GM21526 (cell line): Measurements from ENCODE around the gene LY6G5C.
"Not testable (repeated sequence)": the region's sequence is repeated elsewhere in the genome, so short reads cannot be mapped to it uniquely, and the experiment has no call there.

Experiments
- ATAC-seq: cut with Tn5 transposase; IDR thresholded peaks from one replicate; pipeline ENCODE4 v1.9.1; 2021; ENCODE audit warnings: moderate library complexity; ENCODE audit not compliant: unreplicated experiment, low FRiP score

LY6G5C gene

DNA sequence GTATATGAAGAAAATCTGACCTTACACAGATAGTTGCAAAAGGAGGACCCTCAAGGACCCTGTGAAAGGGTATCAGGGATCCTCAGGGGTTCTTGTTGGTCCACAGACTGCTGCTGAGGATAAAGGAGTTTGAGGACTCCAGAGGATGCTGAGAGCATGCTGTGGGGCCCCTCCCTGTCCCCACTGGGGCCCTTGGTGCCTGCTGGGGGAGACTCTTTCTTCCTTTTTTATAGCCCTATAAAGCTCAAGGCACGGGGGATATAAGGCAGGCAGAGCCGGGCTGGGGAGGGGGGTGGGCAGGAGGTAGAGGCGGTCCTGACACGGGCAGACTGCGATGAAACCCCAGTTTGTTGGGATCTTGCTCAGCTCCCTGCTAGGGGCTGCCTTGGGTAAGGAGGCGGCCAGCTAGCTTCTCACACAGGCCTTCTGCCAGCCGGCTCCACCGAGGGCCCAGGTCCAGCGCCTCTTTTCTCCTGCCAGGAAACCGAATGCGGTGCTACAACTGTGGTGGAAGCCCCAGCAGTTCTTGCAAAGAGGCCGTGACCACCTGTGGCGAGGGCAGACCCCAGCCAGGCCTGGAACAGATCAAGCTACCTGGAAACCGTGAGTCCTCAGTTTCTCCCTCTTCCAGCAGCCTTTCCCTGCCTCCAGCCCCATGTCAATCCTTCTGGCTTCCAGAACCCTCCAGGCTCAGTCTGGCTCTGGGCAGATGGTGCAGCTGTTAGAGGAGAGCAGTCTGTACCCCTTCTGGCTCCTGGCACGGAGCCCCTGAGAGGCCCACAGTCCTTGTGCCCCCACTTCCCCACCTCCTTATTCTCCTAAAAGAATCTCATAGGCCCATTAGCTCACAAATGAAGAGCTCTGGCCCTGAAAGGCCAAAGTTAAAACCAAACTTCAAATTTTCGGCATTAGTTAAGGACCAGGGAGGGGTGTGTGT, 34.4 kb upstream of the LY6G5C start, which contains the start of gene LY6G6D:
TSS of gene LY6G6D (plus strand) at position 327 of the 937 bp plus-strand sequence. CDS start at position 335, 8 bp downstream.
- ATAC-seq, result no peak

DNA sequence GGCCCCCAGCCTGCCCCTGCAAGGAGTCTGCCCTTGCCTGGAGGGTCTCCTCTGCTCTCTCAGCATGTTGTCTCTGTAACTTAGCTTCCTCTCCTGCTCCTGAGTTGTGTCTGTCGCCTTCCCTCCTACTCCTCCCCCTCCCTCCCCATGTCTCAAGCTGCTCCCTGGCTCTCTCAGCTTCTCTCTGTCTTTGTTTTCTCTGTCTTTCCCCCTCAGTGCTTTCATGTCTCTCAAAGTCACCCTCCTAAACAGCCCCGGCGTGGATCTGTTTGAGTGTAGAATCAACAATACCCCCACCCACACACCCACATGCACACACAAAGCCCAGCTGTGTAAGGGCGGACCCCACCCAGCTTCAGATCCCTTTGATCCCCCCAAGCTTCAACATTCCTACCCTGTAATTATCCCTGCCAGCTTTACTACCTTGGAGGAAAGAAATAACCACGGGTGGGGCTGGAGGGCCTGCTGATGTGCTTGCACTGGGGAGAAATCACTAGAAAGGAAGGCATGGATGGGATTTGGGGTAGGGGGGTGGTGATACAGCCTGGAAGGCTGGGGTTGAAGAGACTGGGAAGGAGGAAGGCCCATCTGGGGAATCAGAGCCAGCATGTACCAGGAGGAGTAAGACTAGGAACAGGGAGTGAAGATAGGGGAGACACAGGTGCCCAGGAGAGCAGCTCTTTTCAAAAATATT, 33.3 kb upstream of the LY6G5C start:
- ATAC-seq, result no peak

DNA sequence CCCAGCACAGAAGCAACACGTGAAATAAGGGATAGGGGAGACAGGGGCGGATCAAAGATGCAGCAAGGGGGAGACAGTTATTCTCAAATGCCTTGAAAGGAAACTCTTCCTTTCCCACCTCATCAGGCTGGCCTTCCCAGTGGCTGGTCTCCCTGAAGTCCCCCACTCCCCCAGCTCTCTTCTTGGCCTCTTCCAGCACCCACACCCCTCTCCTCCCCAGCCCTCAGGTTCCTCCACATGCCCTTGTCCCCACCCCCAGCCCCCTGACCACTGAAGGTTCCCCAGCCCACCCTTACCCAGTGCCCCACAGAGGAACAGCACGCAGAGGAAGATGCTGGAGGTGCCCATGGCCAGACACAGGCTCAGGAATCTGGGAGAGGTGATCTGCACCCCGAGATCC, 32.6 kb upstream of the LY6G5C start:
- ATAC-seq, result no peak

DNA sequence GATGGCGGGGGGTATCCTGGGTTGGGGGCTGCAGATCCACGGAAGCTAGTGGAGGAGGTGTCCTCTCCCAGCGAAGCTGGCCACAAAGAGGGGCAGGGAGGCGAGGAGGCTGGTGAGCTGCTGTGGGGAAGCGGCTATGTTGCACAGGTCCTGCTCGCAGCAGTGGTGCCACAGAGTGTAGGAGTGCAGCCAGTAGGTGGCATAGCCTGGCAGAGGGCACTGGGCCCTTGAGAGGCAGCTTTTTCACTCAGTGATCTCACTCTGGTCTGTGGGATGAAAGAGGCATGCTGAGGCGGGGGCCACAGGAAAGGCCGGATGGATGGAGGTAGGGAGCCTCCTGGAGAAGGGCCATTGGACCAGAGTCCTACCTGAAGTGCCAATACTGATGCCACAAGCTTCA, 31.4 kb upstream of the LY6G5C start:
- ATAC-seq, result no peak

DNA sequence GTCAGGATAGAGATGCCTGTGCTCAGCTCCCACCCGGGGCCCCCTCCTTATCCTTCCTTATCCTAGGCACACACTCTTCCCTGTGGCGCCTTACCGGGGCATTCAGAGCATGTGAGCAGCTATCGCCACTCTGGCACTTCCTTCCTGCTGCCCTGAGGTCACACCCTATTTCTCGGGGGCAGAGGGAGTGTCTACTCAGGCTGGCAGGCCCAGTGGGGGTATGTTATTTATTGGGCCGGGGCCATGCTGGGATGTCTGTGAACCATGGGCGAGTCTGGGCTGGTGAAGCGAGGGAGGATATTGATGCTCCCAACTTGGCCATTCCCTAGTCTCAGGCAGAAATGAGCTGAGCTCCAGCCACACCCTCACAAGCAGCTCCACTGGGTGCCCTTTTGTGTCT, 30.4 kb upstream of the LY6G5C start:
- no peak for ATAC-seq

DNA sequence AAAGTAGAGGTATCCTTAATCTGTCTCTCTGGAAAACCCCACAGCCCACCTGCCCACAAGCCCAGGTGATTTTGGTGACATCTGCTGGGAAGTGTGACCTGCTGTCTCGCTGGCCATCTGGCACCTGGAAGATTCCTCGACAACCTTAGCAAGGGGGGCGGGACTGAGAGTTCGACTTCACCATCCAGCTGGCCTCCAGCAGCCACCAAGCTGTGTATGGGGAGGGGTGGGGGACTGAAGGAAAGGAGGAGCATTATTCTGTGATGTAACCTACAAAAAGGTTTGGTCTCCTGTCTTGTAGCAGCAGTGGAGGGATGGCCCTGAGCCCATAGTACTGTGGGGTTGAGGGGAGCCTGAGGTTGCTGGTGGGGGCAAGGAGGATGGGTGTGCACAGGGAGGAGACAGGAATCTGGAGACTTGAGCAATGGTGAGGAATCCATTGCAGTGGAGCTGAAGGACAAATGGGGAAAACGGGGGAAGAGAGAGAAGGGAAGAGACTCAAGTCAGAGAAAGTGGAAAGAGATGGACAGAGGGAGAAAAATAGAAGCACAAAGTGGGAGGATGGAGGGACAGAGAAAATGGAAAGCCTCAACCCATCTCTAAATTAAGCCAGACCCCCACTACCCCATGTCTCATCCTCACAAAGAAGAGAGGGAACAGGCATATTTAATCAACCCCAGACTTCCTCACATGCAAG, 29.8 kb upstream of the LY6G5C start:
- ATAC-seq, result no peak

DNA sequence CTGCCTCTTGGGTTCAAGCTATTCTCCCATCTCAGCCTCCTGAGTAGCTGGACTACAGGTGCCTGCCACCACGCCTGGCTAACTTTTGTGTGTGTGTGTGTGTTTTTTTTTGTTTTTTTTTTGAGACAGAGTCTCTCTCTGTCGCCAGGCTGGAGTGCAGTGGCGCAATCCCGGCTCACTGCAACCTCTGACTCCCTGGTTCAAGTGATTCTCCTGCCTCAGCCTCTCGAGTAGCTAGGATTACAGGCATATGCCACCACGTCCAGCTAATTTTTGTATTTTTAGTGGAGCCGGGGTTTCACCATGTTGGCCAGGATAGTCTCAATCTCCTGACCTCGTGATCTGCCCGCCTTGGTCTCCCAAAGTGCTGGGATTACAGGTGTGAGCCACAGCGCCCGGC, 28.3 kb upstream of the LY6G5C start:
- not testable (repeated sequence) for ATAC-seq

DNA sequence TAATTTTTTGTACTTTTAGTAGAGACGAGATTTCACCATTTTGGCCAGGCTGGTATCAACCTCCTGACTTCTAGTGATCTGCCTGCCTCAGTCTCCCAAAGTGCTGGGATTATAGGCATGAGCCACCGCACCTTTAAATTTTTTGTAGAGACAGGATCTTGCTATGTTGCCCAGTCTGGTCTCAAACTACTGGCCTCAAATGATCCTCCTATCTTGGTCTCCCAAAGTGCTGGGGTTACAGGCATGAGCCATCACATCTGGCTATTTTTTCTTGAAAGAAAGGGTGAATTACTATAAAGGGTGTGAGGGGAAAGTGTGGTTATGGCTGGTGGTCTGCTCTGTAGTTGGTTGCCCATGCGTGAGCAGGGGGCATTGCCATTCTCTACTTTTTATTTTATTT, 27.4 kb upstream of the LY6G5C start:
- ATAC-seq, result no peak

DNA sequence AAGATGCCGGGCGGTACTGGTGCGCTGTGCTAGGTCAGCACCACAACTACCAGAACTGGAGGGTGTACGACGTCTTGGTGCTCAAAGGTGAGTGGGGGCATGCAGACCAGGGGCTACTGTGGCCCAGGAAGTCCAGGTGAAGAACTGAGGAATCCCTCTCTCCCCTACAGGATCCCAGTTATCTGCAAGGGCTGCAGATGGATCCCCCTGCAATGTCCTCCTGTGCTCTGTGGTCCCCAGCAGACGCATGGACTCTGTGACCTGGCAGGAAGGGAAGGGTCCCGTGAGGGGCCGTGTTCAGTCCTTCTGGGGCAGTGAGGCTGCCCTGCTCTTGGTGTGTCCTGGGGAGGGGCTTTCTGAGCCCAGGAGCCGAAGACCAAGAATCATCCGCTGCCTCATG, 26.8 kb upstream of the LY6G5C start:
- ATAC-seq, result no peak

DNA sequence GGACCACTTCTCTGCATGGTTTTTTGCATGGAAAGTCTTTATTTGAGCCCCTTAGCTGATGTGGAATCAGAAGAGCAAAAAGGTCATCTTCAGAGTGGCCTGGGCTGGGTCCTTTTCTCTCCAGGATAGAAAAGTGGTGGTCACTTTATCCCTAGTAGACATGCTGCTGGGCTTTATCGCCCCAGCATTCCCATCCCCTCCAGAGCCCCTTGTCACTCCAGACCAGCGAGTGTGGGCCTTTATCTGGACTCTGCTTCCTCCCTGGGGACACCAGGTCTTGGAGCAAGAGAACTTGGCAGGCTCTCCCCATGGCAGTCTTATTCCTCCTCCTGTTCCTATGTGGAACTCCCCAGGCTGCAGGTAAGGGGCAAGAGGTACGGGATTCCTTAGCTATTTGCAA, 25.7 kb upstream of the LY6G5C start, which contains the start of gene LY6G6F:
TSS of gene LY6G6F (plus strand) at position 268 of the 400 bp plus-strand sequence. CDS start at position 309, 41 bp downstream.
- no peak for ATAC-seq

DNA sequence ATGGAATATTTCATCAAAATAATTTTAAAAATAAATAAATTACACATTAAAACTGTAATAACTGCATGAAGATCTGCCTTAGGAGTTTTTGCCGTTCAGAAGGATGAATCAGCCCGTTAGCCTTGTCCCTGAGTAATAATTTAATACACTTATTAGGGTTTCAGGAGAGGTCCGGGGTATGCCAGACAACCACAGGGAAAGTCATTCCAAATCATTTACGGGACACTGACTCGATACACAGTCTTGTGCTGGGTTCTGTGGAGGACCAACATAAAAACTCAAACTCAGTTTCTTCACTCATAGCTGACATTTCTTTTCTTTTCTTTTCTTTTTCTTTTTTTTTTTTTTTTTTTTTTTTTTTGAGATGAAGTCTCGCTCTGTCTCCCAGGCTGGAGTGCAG, 25.1 kb upstream of the LY6G5C start:
- ATAC-seq, result no peak

DNA sequence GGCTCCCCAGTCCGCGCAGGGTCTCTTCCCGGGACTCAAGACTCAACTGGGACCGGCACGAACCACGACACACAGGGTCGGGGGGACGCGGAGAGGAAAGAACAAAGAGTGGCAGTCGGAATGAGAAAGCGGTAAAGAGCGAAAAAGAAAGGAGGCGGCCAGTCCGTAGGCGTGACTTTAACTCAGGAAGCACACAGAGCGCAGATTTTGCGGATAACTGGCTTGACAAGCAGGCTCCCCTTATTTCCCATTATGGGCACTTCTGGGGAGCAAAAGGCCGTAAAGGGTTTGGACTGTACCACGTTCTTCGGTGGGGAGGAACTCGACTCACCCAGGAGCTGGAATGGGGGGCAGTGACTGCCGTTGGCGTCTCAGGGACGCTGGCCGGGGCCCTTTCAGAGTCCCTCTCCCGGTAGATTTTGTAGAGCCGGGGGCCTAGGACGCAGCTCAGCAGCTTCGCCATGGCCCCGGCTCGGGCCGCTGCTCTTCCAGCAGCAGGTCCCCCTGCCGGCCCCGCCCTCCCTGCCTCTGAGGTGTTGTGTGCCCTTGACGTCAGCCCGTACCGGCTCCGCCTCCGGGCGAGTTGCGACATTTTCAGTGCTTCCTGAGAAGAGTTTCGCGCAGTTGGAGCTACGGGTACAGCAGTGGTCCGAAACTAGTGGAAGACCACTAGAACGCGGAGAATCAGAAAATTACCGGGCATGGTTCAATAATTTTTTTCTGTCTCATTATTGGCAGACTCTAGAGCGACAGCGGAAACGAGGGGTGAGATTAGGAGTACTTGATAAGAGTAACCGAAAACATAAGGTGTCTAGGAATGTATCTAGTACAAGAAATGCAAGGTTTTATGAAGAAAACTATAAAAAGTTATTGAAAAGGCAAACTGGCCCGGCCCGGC, 22.2 kb upstream of the LY6G5C start, which contains the start of gene ABHD16A:
TSS of gene ABHD16A (minus strand) at position 506 of the 898 bp plus-strand sequence. CDS start at position 463, 43 bp downstream.
- ATAC-seq, result peak; percentile 71

DNA sequence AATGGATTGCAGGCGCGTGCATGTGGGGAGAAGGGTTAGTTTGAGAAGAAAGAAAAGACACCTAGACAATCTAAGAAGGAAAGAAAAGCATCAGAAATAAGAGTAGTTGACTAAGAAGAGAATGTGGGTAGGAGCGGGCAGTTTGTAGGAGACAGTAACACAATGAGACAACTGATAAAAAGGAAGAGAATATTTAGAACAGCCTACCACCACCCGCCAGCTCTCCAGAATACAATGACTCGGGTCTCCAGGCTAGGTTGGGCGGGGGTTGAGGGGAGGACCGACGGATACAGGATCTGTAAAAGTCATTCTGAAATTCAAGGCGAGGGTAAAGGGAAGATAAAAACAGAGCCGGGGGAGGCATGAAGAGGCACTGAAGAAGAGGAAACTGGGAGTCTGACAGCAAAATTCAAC, 21.5 kb upstream of the LY6G5C start:
- ATAC-seq, result no peak

DNA sequence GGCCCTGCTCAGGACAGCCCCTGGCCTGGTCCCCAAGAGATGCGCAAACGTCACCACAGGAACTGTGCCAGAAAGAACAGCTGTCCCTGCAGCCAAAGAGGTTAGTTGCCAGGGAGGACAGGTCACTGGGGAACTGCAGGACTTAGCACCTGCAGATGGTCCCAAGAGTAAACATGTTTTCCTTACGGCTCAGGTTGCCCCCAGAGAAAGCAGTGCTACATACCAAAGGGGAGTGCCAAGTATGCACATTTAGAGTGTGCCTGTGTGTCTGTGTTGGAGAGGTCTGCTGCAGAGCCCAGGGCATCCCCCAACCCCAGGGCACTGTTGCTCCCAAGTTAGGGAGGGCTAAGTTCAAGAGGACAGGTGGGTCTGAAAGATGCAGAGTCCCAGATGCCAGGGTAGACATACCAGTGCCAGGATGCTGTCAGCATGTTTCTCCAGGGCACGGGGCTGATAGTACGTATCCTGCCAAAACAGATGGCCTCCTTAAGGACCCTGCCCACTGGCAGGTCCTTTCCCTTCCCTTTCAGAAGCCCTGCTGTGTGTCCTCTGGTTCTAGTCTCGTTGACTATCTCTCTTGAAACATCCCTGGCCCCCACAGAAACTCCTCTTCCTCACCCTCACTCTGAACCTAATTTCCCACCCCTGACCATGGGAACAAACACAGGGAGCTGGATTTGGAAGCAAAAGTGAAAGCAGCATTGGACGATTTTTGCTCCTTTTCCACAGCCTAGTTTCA, 21.0 kb upstream of the LY6G5C start:
- no peak for ATAC-seq

DNA sequence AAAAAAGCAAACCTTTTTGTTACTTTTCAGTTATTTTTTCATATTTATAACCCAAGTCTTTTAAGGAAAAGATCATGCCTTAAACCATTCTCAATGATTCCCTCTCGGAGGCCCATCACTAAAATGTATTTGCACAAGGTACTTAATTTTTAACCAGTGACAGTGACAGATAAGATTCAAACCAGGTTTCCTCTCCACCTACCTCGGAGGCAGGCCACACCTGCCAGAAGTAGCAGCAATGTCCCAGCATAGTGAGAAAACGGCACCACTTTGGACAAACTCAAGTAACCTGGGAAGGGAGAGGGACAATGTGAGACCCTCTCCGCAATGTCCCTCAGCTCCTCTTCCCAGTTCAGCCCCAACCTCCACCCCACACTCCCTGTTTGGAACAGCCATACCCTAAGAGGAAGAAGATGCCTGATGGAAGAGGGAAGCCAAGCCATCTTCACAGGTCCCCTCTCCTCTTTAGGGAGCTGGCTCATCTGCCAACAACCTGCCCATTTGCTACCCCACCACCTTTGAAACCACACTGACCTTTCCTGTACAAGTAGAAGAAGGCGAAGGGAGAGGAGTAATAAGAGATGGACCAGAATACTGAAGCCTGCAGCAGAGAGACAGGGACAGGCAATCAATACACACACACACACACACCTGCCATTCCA, 20.0 kb upstream of the LY6G5C start:
- ATAC-seq, result no peak

DNA sequence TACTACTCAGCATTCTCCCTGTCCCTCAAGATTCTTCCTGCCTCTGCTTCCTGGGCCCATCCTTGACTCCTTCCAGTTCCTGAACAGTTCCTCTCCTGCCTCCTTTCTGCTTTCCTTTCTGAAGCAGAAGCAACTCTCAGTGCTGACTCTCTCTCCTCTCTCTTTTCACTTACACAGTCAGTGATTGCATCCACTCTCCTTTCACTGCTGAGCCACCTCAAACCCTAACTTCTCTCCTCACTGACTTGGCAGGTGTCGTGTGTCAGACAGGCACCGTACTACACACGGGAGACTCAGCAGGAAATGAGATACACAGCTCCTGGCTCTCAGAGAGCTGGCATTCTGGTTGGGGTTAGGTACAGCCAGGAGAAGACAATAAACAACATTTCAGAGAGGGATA, 16.7 kb upstream of the LY6G5C start:
- ATAC-seq, result no peak

DNA sequence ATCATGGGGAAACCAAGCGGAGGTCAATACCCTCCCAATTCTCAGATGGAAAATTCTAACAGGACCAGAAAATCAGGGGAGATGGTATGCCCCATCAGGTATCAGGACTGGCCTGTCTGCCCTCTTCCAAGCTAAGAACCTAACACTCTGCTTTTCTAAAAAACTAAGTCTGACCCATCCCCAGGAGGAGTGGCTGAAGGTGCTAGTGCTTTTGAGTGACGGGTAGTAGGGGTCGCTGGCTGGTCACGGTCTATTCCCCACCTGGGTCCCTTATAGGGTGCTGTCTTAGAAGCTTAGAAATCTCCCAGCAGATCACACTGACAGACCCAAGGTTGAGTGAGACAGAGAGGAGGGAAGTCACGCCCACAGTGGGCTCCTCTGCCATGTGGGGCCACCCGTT, 12.7 kb upstream of the LY6G5C start:
- no peak for ATAC-seq

DNA sequence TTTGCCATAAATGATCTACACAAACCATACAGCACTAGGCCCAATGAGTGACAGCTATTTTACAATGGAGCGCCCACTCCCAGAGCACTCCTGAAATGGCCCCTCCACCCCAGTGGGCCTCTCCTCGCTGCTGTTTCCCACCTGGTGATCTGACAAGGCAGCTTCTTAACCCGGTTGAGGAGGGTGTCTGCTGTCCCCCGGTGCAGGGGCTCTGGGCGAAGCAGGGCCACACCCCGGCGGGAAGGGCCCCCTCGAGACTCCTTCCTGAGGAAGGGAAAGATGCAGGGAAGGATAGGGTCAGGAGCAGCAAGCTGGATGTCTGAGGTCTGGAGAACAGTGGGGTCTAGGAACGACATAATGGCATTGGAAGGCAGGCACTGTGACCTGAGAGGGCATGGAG, 12.0 kb upstream of the LY6G5C start:
- ATAC-seq, result no peak

DNA sequence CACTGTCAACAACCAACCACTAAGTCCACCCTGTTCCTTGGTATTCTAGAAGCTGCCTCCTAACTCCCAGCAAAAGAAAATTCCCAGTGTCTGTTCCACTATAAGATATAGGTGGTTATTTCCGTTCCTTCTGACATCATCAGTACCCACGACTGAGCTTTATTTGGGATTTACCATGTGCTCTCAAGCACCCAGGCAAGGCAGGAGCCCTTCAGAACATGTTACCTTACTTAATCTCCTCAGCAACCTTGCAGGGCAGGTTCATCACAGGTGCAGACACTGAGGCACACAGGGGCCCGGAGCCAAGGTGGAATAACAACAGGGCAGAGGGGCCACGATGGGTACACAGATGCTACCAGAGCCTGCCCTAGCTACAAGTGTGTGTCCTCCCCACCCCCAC, 11.5 kb upstream of the LY6G5C start:
- no peak for ATAC-seq
